ENCODE measurements around the gene TXNDC5.
A peak's percentile ranks its signal among the peaks of the same experiment; 100 is the strongest.

TXNDC5 gene

GRCh38 chr6:7910654-7911344 lies at the start of gene TXNDC5:
Gene TXNDC5, minus strand, starts transcription at chr6:7910788. Its CDS starts 12 bp downstream, at chr6:7910776.
- Histone ChIP-seq H4K20me1 (ENCODE audit: insufficient read depth, low read length) (no peaks in the 10 kb centered on the region), H3K4me3 (ENCODE audit: low read depth, low read length, poor library complexity, severe bottlenecking) (peak within 1 kb of the TSS; percentile 90), H3K27me3 (ENCODE audit: insufficient read depth, low read length) (peaks cover 4% of the 10 kb centered on the region; the same call in 1 of the 2 replicates), H2AFZ (ENCODE audit: low read length) (no peak within 1 kb of the TSS), H3K9me2 (ENCODE audit: low read depth, low read length) (no peaks in the 10 kb centered on the region), H3K9ac (ENCODE audit: low read length) (peak within 1 kb of the TSS; percentile 77), H3K9me3 (ENCODE audit: low read length) (no peaks in the 10 kb centered on the region), H3K27ac (ENCODE audit: low read depth, low read length, poor library complexity, severe bottlenecking) (no peak within 1 kb of the TSS), H3F3A (ENCODE audit: insufficient read depth, low read length) (no peaks in the 10 kb centered on the region), H3K79me2 (ENCODE audit: insufficient read depth, low read length) (peaks cover 5% of the 10 kb centered on the region; the same call in 1 of the 2 replicates), H3K4me2 (ENCODE audit: low read length) (peak within 1 kb of the TSS; percentile 83), H3K36me3 (ENCODE audit: insufficient read depth, low read length) (no peaks in the 10 kb centered on the region), H3K4me1 (ENCODE audit: insufficient read depth, low read length, severe bottlenecking) (peaks cover 26% of the 10 kb centered on the region)
- TF ChIP-seq CTCF (IDR thresholded peaks at IDR 0.05; ENCODE audit: low read length), result no peak
- TF ChIP-seq EZH2 (IDR thresholded peaks at IDR 0.05; ENCODE audit: borderline replicate concordance, low read length), result no peak

DNA sequence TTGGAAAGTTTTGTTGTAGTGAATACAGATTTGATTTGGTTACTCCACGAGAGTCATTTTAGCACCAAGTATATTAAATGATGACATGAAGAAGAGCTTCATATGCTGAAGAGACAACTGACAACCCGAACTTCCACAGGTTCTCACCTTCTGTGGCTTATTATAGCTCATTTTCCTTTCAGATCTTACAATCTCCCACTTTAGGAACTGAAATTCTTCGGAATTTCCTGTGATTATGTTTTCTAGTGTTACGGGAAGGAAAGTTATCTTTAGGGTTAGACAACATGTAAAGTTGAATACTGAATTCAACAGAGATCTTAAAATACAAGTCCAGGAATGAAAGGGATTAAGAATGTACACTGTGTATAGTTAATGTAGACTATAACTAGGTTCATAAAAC lies 49.6 kb upstream of the TXNDC5 start:
- Histone ChIP-seq H2AFZ (ENCODE audit: low read length) (no peak overlapping the region), H3K27ac (ENCODE audit: low read depth, low read length, poor library complexity, severe bottlenecking) (no peak overlapping the region), H3K79me2 (ENCODE audit: insufficient read depth, low read length) (no peaks in the 10 kb centered on the region), H3K9ac (ENCODE audit: low read length) (no peak overlapping the region), H3K9me2 (ENCODE audit: low read depth, low read length) (no peaks in the 10 kb centered on the region), H3K4me2 (ENCODE audit: low read length) (no peak overlapping the region), H4K20me1 (ENCODE audit: insufficient read depth, low read length) (no peaks in the 10 kb centered on the region), H3K36me3 (ENCODE audit: insufficient read depth, low read length) (no peaks in the 10 kb centered on the region), H3K27me3 (ENCODE audit: insufficient read depth, low read length) (no peaks in the 10 kb centered on the region), H3K4me1 (ENCODE audit: insufficient read depth, low read length, severe bottlenecking) (no peaks in the 10 kb centered on the region), H3K4me3 (ENCODE audit: low read depth, low read length, poor library complexity, severe bottlenecking) (no peak overlapping the region), H3F3A (ENCODE audit: insufficient read depth, low read length) (no peaks in the 10 kb centered on the region), H3K9me3 (ENCODE audit: low read length) (no peaks in the 10 kb centered on the region)
- TF ChIP-seq EZH2 (IDR thresholded peaks at IDR 0.05; ENCODE audit: borderline replicate concordance, low read length) (no peak), CTCF (IDR thresholded peaks at IDR 0.05; ENCODE audit: low read length) (no peak)

- Histone ChIP-seq H3K79me2 (ENCODE audit: insufficient read depth, low read length) (no peaks in the 10 kb centered on the region), H3K4me1 (ENCODE audit: insufficient read depth, low read length, severe bottlenecking) (no peaks in the 10 kb centered on the region), H3K27ac (ENCODE audit: low read depth, low read length, poor library complexity, severe bottlenecking) (no peak overlapping the region), H2AFZ (ENCODE audit: low read length) (no peak overlapping the region), H3K27me3 (ENCODE audit: insufficient read depth, low read length) (no peaks in the 10 kb centered on the region), H3K9me3 (ENCODE audit: low read length) (no peaks in the 10 kb centered on the region), H3K4me3 (ENCODE audit: low read depth, low read length, poor library complexity, severe bottlenecking) (no peak overlapping the region), H3K9me2 (ENCODE audit: low read depth, low read length) (no peaks in the 10 kb centered on the region), H4K20me1 (ENCODE audit: insufficient read depth, low read length) (no peaks in the 10 kb centered on the region), H3K4me2 (ENCODE audit: low read length) (no peak overlapping the region), H3K9ac (ENCODE audit: low read length) (no peak overlapping the region), H3K36me3 (ENCODE audit: insufficient read depth, low read length) (no peaks in the 10 kb centered on the region), H3F3A (ENCODE audit: insufficient read depth, low read length) (no peaks in the 10 kb centered on the region)
- TF ChIP-seq EZH2 (IDR thresholded peaks at IDR 0.05; ENCODE audit: borderline replicate concordance, low read length) (no peak), CTCF (IDR thresholded peaks at IDR 0.05; ENCODE audit: low read length) (no peak)
Observed at GRCh38 chr6:7959453-7959852, 48.9 kb upstream of the TXNDC5 start.

All from OCI-LY1 (cell line).